Activated CD4-positive, alpha-beta memory T cell treated with anti-CD3 and anti-CD28 coated beads, Interleukin-2, amount 10 ng/mL, durations not matched to agents 7 days and 5 days (primary cell): ENCODE data around the gene VAMP5. TPM values are rescaled to one million over a fixed set of nuclear protein-coding genes. Genes with fewer than 3 reads are reported as not detected.
"Not testable (repeated sequence)": the region's sequence is repeated elsewhere in the genome, so short reads cannot be mapped to it uniquely, and the experiment has no call there.

Source experiments
- CTCF ChIA-PET: fragments of 350-600 bp; sonication (Branson Sonifier 250); formaldehyde crosslinking; loops from one replicate; lab custom pipeline; 2021; ENCODE audit warnings: antibody characterized with exemption, inconsistent platforms; lab: Charles Lee
- POLR2A ChIA-PET: fragments of 350-600 bp; sonication (Branson Sonifier 250); formaldehyde crosslinking; loops from one replicate; lab custom pipeline; 2021; ENCODE audit warnings: antibody characterized with exemption; lab: Charles Lee
- DNase-seq: peaks from one replicate; pipeline ENCODE4 v3.0.0-alpha.2; 2020
- H3K27ac Mint-ChIP-seq: one replicate; pipeline ENCODE4 v1.8.0; 2021; ENCODE audit warnings: mild to moderate bottlenecking, mixed read lengths
- H3K27me3 Mint-ChIP-seq: one replicate; pipeline ENCODE4 v1.8.0; 2021; ENCODE audit warnings: mixed read lengths
- H3K36me3 Mint-ChIP-seq: one replicate; pipeline ENCODE4 v1.8.0; 2021; ENCODE audit warnings: low read depth, mixed read lengths
- H3K4me1 Mint-ChIP-seq: one replicate; pipeline ENCODE4 v1.8.0; 2021; ENCODE audit warnings: mixed read lengths
- H3K4me3 Mint-ChIP-seq: one replicate; pipeline ENCODE4 v1.8.0; 2021; ENCODE audit warnings: mild to moderate bottlenecking, mixed read lengths
- H3K9me3 Mint-ChIP-seq: one replicate; pipeline ENCODE4 v1.8.0; 2021; ENCODE audit warnings: mixed read lengths
- total RNA-seq, 2 experiments: library from RNA; stranded (reverse); gene quantifications; one replicate each; pipeline ENCODE4 v1.2.3, GENCODE V29; 2021

VAMP5 gene
- total RNA-seq, 2 experiments from 2014 or later: 89.6 to 91.8 TPM

DNA sequence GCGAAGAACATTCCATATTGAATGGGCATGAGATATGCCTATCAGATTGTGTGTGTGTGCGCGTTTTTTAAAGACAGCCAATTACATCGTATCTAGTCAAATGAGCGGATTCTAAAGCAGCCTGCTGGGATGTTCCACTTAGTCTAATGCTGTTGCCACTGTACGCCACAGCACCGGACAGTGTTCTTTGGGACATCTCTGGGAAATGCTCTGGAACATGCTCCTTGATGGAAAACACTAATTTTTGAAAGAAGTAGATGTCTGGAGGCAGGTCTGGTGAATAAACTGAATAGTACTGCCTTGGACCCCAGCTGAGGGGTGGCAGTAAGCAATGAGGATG lies 21.9 kb downstream of the VAMP5 start:
- ChIA-PET CTCF (interaction anchor here (1.6 kb wide), 1 partner anchor 15 kb away, joined by 3 read pairs; no protein-coding TSS in a partner anchor), POLR2A (interaction anchor here (0.6 to 8.1 kb wide), 5 partner anchors 10 to 279 kb away, joined by 3 to 40 read pairs (median 4); partner anchors contain the start of genes RNF181, TGOLN2 and USP39)
- no peak overlapping the region for H3K4me3 Mint-ChIP-seq

DNA sequence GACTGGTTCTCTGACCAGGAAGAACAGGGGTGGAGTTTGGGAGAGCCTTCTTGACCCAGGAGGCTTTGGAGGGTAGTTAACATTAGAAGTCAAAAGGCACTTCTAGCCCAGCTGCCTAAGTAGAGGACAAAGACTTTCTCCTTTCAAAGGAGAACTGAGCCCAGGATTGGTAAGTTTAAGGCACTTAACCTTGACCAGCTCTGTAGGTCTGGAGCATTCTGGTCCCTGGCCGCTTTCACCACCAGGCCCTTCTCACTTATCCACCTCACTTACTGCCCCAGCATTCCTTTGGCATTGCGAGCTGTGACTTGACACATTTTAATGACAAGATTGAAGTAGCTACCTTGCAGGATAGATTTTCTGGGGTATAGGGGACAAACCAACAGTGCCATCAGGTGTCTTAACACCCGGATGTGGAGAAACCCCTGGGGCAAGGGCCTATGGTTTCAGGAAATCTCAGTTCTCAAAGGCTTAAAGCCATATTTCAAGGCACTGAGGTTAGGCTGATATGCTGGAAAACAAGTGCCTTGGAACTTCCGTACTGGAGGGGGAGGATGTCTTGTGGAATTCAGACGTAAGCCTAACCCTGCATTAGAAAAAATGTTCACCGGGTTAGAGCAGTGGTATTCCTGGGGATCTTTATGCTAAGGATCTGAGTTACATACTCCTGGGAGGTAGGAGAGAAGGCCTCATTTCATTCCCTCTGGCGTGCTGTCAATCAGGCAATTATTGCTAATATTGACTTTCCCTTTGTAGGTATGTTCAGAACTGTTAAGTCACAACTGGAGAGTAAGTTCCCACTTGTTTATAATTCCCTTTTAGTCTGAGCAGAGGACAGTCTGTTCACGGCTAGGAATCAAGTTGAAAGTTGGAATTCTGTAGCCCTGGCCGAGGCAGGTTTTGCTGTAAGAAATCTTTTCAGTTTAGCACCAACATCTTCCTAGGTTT lies 23.3 kb downstream of the VAMP5 start:
- Mint-ChIP-seq H3K27ac (no peak overlapping the region), H3K4me1 (peaks cover 35% of the 10 kb centered on the region), H3K4me3 (no peak overlapping the region), H3K36me3 (peaks cover 25% of the 10 kb centered on the region), H3K27me3 (peaks cover 2% of the 10 kb centered on the region), H3K9me3 (no peaks in the 10 kb centered on the region)
- DNase-seq: no peak
- ChIA-PET POLR2A (interaction anchor here (3.8 to 8.1 kb wide), 2 partner anchors 8 to 12 kb away, joined by 27 to 40 read pairs; partner anchors contain the start of genes RNF181 and USP39), CTCF (interaction anchor here (1.0 kb wide), 1 partner anchor 207 kb away, joined by 4 read pairs; no protein-coding TSS in a partner anchor)

More for the DNA sequence above, 21.9 kb downstream of the VAMP5 start:
- Mint-ChIP-seq H3K27ac (no peak overlapping the region), H3K4me1 (peaks cover 31% of the 10 kb centered on the region), H3K27me3 (peaks cover 2% of the 10 kb centered on the region), H3K9me3 (no peaks in the 10 kb centered on the region), H3K36me3 (peaks cover 21% of the 10 kb centered on the region)
- no peak for DNase-seq

DNA sequence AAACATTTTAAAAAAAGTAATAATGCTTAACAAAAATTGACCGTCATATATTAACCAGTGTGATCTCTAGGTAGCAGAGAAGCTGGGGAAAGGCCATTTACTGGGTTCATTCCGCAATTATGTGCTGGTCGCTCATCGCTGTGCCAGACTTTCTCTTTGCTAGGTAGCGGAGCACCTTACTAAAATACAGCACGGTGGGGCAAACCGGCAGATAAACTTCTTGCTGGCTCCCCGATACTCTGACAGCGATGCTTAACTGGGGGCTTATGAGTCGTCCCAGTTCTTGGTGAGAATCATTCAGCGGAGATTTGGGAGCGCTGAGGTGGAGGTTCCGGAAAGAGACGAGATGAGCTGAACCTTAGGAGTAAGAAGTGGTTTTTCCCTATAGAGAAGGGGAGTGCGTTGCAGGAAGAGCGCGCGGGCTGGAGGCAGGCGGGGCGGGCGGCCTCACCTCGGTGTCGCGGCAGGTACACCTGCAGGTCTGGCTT lies 27.0 kb downstream of the VAMP5 start:
- H3K36me3 Mint-ChIP-seq: peaks cover 27% of the 10 kb centered on the region
- DNase-seq: no peak
- peaks cover 44% of the 10 kb centered on the region for H3K4me1 Mint-ChIP-seq
- ChIA-PET CTCF (interaction anchor here (0.9 to 1.7 kb wide), 3 partner anchors 8 to 59 kb away, joined by 4 to 5 read pairs (median 5); partner anchors contain the start of gene TMEM150A), POLR2A (interaction anchor here (0.9 to 3.9 kb wide), 16 partner anchors 8 to 284 kb away, joined by 3 to 38 read pairs (median 4); partner anchors contain the start of genes MAT2A, RNF181, TMEM150A and VAMP5)
- H3K27ac Mint-ChIP-seq: peak overlapping the region; percentile 80
- H3K27me3 Mint-ChIP-seq: no peaks in the 10 kb centered on the region
- H3K4me3 Mint-ChIP-seq: peak overlapping the region; percentile 94
- H3K9me3 Mint-ChIP-seq: no peaks in the 10 kb centered on the region

DNA sequence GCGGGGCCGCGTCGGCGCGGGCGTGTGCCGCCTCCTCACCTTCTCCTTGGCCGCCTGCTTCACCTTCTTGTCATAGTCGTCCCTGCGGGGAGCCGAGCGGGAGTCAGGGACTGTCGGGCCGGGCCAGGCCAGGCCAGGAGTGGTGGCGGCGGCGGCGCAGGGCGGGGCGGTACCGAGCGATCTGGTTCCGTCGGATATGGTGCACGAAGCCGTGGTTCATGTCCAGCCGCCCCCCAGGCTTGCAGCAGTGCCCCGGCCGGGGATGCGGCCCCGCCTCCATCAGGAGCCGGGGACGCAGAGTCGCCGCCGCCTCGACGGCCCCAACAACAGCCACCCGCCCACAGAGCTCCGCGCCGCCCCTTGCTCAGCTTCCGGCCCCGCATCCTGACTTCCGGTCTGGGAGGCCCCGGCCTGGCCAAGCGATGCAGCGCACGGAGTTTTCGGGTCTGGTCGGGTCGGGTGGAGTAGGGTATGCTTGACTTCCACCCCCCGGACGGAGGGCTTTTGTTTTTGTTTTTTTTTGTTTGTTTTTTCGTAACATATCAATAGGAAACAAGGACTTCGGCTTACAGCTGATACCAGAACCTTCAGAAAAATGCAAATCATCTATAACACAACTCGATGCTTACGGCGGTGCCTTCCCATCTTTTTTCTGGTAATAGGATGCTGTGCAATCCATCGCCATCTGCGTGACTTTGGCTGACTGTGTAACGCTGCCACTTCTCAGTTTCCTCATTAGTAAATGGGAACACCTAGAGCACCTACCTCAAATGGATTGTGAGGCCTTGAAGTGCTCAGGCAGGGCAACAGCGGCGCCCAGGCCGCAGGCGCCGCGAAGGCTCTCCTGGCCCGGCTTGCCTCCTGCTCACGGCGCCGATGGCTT lies 27.7 kb downstream of the VAMP5 start, which contains the start of gene C2orf68:
TSS of gene C2orf68 (minus strand) at position 362 of the 883 bp plus-strand sequence. CDS start at position 280, 82 bp downstream.
- ChIA-PET CTCF (interaction anchor here (0.9 to 1.7 kb wide), 3 partner anchors 9 to 60 kb away, joined by 4 to 5 read pairs (median 5); partner anchors contain the start of gene TMEM150A), POLR2A (interaction anchor here (0.9 to 3.9 kb wide), 17 partner anchors 8 to 285 kb away, joined by 3 to 38 read pairs (median 4); partner anchors contain the start of genes MAT2A, RNF181, TMEM150A and VAMP5)
- DNase-seq: peak; percentile 90
- H3K36me3 Mint-ChIP-seq: peaks cover 27% of the 10 kb centered on the region
- peak within 1 kb of the TSS; percentile 94 for H3K4me3 Mint-ChIP-seq
- H3K27me3 Mint-ChIP-seq: no peaks in the 10 kb centered on the region
- peak within 1 kb of the TSS; percentile 86 for H3K27ac Mint-ChIP-seq
- peaks cover 46% of the 10 kb centered on the region for H3K4me1 Mint-ChIP-seq
- H3K9me3 Mint-ChIP-seq: no peaks in the 10 kb centered on the region

DNA sequence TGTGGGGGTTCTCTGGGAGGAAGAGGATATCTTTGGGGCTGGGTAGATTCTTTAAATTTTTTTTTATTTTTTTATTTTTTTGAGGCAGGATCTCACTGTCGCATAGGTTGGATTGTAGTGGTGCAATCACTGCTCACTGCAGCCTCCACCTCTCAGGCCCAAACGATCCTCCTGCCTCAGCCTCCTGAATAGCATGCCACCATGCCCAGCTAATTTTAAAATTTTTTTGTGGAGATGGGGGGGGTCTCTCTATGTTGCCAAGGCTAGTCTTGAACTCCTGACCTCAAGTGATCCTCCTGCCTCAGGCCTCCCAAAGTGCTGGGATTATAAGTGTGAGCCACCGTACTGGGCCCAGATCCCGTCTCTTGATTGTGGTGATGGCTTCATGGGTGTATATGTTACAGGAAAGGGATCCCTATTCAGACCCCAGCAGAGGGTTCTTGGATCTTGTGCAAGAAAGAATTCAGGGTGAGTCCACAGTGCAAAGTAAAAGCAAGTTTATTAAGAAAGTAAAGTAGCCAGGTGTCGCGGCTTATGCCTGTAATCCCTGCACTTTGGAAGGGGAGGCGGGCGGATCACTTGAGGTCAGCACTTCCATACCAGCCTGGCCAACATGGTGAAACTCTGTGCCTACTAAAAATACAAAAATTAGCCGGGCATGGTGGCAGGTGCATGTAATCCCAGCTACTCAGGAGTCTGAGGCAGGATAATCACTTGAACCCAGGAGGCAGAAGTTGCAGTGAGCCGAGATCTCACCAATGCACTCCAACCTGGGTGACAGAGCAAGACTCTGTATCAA lies 29.7 kb downstream of the VAMP5 start:
- no peaks in the 10 kb centered on the region for H3K27me3 Mint-ChIP-seq
- no peak overlapping the region for H3K4me3 Mint-ChIP-seq
- DNase-seq: no peak
- POLR2A ChIA-PET: interaction anchor here (1.0 to 4.4 kb wide), 3 partner anchors 11 to 19 kb away, joined by 3 to 41 read pairs (median 40); partner anchors contain the start of genes RNF181 and TMEM150A
- CTCF ChIA-PET: no interaction called here
- H3K9me3 Mint-ChIP-seq: no peaks in the 10 kb centered on the region
- no peak overlapping the region for H3K27ac Mint-ChIP-seq
- peaks cover 52% of the 10 kb centered on the region for H3K4me1 Mint-ChIP-seq
- H3K36me3 Mint-ChIP-seq: peaks cover 27% of the 10 kb centered on the region

DNA sequence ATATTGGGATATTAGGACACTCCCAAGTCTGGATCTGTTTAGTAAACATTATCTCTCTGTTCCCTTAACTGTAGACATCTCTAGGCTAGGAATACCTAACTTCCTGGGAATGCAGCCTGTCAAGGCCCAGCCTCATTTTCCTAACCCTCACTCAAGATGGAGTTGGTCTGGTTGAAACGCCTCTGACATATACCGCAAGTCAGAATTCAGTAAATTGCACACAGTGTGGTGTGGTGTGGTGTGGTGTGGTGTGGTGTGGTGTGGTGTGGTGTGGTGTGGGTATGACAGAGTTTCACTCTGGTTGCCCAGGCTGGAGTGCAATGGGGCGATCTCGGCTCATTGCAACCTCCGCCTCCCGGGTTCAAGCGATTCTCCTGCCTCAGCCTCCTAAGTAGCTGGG lies 30.5 kb downstream of the VAMP5 start:
- H3K9me3 Mint-ChIP-seq, H3K27me3 Mint-ChIP-seq, H3K27ac Mint-ChIP-seq, DNase-seq, H3K4me3 Mint-ChIP-seq, CTCF ChIA-PET: not testable (repeated sequence)
- H3K36me3 Mint-ChIP-seq: peaks cover 28% of the 10 kb centered on the region
- peaks cover 52% of the 10 kb centered on the region for H3K4me1 Mint-ChIP-seq
- POLR2A ChIA-PET: interaction anchor here (1.5 to 4.4 kb wide), 8 partner anchors 11 to 491 kb away, joined by 3 to 41 read pairs (median 13); partner anchors contain the start of genes MAT2A, POLR1A, PTCD3 and RNF181

DNA sequence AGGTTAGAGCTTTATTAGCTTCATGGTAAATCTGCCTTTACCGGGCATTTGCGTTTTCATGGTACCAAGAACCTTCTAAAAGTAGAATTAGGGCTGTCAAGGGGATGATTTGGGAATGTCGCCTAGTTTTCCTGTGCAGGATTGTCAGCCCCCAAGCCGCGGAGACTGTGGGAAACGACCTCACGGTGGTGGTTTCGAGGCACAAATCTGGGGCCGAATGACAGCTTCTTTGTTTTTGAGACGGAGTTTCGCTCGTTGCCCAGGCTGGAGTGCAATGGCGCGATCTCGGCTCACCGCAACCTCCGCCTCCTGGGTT lies 31.1 kb downstream of the VAMP5 start:
- Mint-ChIP-seq H3K27ac (peak overlapping the region; percentile 94), H3K9me3 (no peaks in the 10 kb centered on the region), H3K4me3 (peak overlapping the region; percentile 98), H3K27me3 (no peaks in the 10 kb centered on the region), H3K36me3 (peaks cover 25% of the 10 kb centered on the region), H3K4me1 (peaks cover 48% of the 10 kb centered on the region)
- ChIA-PET POLR2A (interaction anchor here (1.2 to 4.4 kb wide), 11 partner anchors 12 to 491 kb away, joined by 3 to 41 read pairs (median 9); partner anchors contain the start of genes ELMOD3, MAT2A, POLR1A and PTCD3), CTCF (no interaction called here)
- no peak for DNase-seq

DNA sequence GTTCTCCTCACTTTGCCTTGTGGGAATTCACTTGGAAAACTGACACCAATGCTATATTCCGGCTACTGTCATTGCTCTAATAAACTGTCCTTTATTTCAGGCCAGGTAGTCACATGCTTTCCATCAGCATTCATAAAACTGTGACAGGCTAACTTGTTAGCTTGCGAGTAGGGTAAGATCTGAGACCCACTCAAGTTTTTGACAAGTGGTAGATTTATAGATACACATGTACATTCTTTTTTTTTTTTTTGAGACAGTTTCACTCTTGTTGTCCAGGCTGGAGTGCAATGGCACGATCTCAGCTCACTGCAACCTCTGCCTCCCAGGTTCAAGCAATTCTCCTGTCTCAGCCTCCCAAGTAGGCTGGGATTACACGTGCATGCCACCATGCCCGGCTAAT lies 33.5 kb downstream of the VAMP5 start:
- DNase-seq, H3K9me3 Mint-ChIP-seq, H3K27me3 Mint-ChIP-seq, H3K27ac Mint-ChIP-seq: not testable (repeated sequence)
- Mint-ChIP-seq H3K4me1 (peaks cover 37% of the 10 kb centered on the region), H3K36me3 (peaks cover 35% of the 10 kb centered on the region), H3K4me3 (peak overlapping the region; percentile 98)
- ChIA-PET CTCF (interaction anchor here (1.7 to 2.2 kb wide), 2 partner anchors 19 to 20 kb away, joined by 6 to 8 read pairs; no protein-coding TSS in a partner anchor), POLR2A (interaction anchor here (1.2 to 4.4 kb wide), 7 partner anchors 11 to 78 kb away, joined by 3 to 41 read pairs (median 11); partner anchors contain the start of genes GGCX, MAT2A, RNF181 and TMEM150A)

DNA sequence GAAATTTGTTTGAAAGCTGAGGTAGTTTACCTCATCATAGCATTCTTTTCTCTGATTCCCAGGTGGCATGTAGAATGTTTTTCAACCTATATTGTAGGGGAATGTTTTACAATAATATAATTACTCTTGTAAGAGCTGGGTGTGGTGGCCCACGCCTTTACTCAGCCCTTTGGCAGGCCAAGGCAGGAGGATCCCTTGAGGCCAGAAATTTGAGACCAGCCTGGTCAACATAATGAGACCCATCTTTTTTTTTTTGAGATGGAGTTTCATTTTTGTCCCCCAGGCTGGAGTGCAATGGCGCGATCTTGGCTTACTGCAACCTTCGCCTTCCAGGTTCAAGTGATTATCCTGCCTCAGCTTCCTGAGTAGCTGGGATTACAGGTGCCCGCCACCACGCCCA lies 35.4 kb downstream of the VAMP5 start:
- ChIA-PET POLR2A (interaction anchor here (0.8 to 1.2 kb wide), 3 partner anchors 14 to 74 kb away, joined by 3 read pairs; no protein-coding TSS in a partner anchor), CTCF (interaction anchor here (0.6 to 4.7 kb wide), 4 partner anchors 9 to 199 kb away, joined by 3 to 36 read pairs (median 4); no protein-coding TSS in a partner anchor)
- no peak overlapping the region for H3K4me3 Mint-ChIP-seq
- no peak overlapping the region for H3K27ac Mint-ChIP-seq
- peaks cover 33% of the 10 kb centered on the region for H3K4me1 Mint-ChIP-seq
- peaks cover 52% of the 10 kb centered on the region for H3K36me3 Mint-ChIP-seq
- H3K9me3 Mint-ChIP-seq: no peaks in the 10 kb centered on the region
- DNase-seq: no peak
- no peaks in the 10 kb centered on the region for H3K27me3 Mint-ChIP-seq

DNA sequence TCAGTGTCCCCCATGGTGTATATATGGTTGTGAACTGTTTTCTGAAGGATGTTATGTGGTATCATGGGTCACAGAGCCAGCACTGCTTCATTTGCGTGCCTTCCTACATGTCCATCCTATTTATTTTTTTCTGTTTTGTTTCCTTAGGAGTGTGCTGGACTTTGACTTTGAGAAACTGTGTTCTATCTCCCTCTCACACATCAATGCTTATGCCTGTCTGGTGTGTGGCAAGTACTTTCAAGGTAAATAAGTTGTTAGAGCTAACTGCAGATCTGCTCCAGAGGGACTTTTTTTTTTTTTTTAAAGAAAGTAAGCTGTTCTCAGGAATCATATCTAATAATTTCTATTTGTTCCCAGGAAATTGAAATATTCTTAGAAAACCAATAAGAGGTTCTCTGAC lies 37.1 kb downstream of the VAMP5 start:
- no peak for DNase-seq
- Mint-ChIP-seq H3K4me1 (peaks cover 24% of the 10 kb centered on the region), H3K27me3 (no peaks in the 10 kb centered on the region), H3K9me3 (no peaks in the 10 kb centered on the region), H3K4me3 (no peak overlapping the region), H3K36me3 (peaks cover 67% of the 10 kb centered on the region), H3K27ac (no peak overlapping the region)
- ChIA-PET CTCF (interaction anchor here (1.8 to 4.7 kb wide), 2 partner anchors 13 to 16 kb away, joined by 4 to 36 read pairs; no protein-coding TSS in a partner anchor), POLR2A (interaction anchor here (1.2 kb wide), 1 partner anchor 16 kb away, joined by 4 read pairs; no protein-coding TSS in a partner anchor)

DNA sequence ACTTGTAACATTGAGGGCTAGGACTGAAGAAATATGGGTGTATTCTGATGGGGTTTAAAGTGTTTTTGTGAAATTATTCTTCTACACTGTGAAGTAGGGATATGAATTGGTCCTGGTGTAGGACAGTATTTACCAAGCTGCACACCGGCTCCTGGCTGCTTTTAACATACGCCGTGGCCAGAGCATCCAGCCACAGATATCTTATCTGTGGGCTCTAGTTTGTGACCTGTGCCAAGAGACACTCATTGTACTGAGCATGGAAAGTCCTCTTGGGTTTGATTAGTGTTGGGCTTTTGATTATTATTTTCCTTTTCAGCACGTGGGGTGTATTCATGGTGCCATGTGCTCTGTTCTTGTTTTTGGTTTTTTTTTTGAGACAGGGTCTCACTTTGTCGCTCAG lies 39.8 kb downstream of the VAMP5 start:
- POLR2A ChIA-PET: no interaction called here
- Mint-ChIP-seq H3K27me3 (no peaks in the 10 kb centered on the region), H3K36me3 (peaks cover 68% of the 10 kb centered on the region), H3K4me3 (no peak overlapping the region), H3K9me3 (no peaks in the 10 kb centered on the region), H3K27ac (no peak overlapping the region), H3K4me1 (peaks cover 17% of the 10 kb centered on the region)
- CTCF ChIA-PET: no interaction called here
- no peak for DNase-seq
